Loucy (cell line): Measurements from ENCODE around the gene ABT1.

ENCODE experiments used
- CTCF ChIP-seq: fragments of 200-600 bp; sonication (generic); conservative IDR thresholded peaks from 2 replicates; pipeline ENCODE4 v1.5.1; 2014; ENCODE audit warnings: mild to moderate bottlenecking, antibody characterized with exemption, low read length
- EZH2phosphoT487 ChIP-seq: fragments of 200-600 bp; IDR thresholded peaks from 2 replicates; pipeline ENCODE4 v1.6.1; 2018; ENCODE audit warnings: antibody characterized with exemption, mild to moderate bottlenecking, moderate library complexity, borderline replicate concordance

GRCh38 chr6:26555505-26556262 lies 41.1 kb upstream of the ABT1 start:
- TF ChIP-seq CTCF = no peak
- TF ChIP-seq EZH2phosphoT487 = no peak
